HL-60/S4 treated with retinoic acid at 250 ng/mL for 4 days and 3 days (cell line): Measurements from ENCODE around the gene THRSP.
"Not testable (repeated sequence)": the region's sequence is repeated elsewhere in the genome, so short reads cannot be mapped to it uniquely, and the experiment has no call there.

Experiments
- in situ Hi-C: fragments of 300-500 bp; cut with MboI; formaldehyde crosslinking; loops from 2 replicates; pipeline ENCODE4 v1.7.0; 2022; ENCODE audit warnings: low sequenced_read_pairs

THRSP gene

GRCh38 chr11:78062671-78063070, 990 bp upstream of the THRSP start:
- in situ Hi-C loops: no loop called here

- in situ Hi-C loops: no loop called here
Observed at GRCh38 chr11:78065203-78065602, 1.5 kb downstream of the THRSP start.

- in situ Hi-C loops: no loop called here
Observed at GRCh38 chr11:78066471-78066870, 2.8 kb downstream of the THRSP start.

- in situ Hi-C loops: no loop called here
Observed at GRCh38 chr11:78067704-78068103, 4.0 kb downstream of the THRSP start.

- in situ Hi-C loops: no loop called here
Observed at GRCh38 chr11:78069465-78069864, 5.8 kb downstream of the THRSP start.

- in situ Hi-C loops: no loop called here
Observed at GRCh38 chr11:78070621-78071020, 7.0 kb downstream of the THRSP start.

- in situ Hi-C loops: no loop called here
Observed at GRCh38 chr11:78071717-78072116, 8.1 kb downstream of the THRSP start.

- in situ Hi-C loops: no loop called here
Observed at GRCh38 chr11:78072455-78072854, 8.8 kb downstream of the THRSP start.

- in situ Hi-C loops: no loop called here
Observed at GRCh38 chr11:78074756-78075155, 11.1 kb downstream of the THRSP start.

- in situ Hi-C loops: no loop called here
Observed at GRCh38 chr11:78076733-78077403, 13.2 kb downstream of the THRSP start.

GRCh38 chr11:78077592-78077991, 13.9 kb downstream of the THRSP start:
- in situ Hi-C loops: not testable (repeated sequence)

GRCh38 chr11:78078218-78079167, 14.8 kb downstream of the THRSP start:
- in situ Hi-C loops: no loop called here

GRCh38 chr11:78079232-78080083, 15.8 kb downstream of the THRSP start, which contains the start of gene NDUFC2:
NDUFC2 (minus strand) TSS chr11:78079862; CDS start chr11:78079744, 118 bp downstream.
- in situ Hi-C loops: no loop called here

- in situ Hi-C loops: no loop called here
Observed at GRCh38 chr11:78080084-78080817, 16.6 kb downstream of the THRSP start.

GRCh38 chr11:78080818-78081495, 17.3 kb downstream of the THRSP start:
- in situ Hi-C loops: no loop called here

GRCh38 chr11:78081583-78081982, 17.9 kb downstream of the THRSP start:
- in situ Hi-C loops: no loop called here

- in situ Hi-C loops: no loop called here
Observed at GRCh38 chr11:78082146-78082545, 18.5 kb downstream of the THRSP start.

GRCh38 chr11:78083021-78083420, 19.4 kb downstream of the THRSP start:
- in situ Hi-C loops: no loop called here

GRCh38 chr11:78084506-78084905, 20.8 kb downstream of the THRSP start:
- in situ Hi-C loops: not testable (repeated sequence)

- in situ Hi-C loops: no loop called here
Observed at GRCh38 chr11:78085972-78086371, 22.3 kb downstream of the THRSP start.
